AG04449 (cell line): Measurements from ENCODE around the gene RNF222.

Source experiments
- CTCF ChIA-PET: fragments of 350-600 bp; formaldehyde crosslinking; extraction: SDS; loops from one replicate; lab custom pipeline; 2021; ENCODE audit warnings: antibody characterized with exemption; lab: Yijun Ruan, JAX
- POLR2A ChIA-PET: fragments of 400-600, 350-600 bp; formaldehyde crosslinking; extraction: SDS; loops from one replicate; lab custom pipeline; 2020; ENCODE audit warnings: antibody characterized with exemption, inconsistent platforms; lab: Yijun Ruan, JAX
- DNase-seq: peaks from one replicate; pipeline ENCODE4 v3.0.0-alpha.2; 2010; ENCODE audit warnings: low read depth, low spot score
- H3K4me3 ChIP-seq: 2 replicates; pipeline ENCODE4 v1.5.1; 2011; ENCODE audit warnings: low read depth, mild to moderate bottlenecking, control low read depth, low read length
- TF ChIP-seq, protein P1 (sequence below): IDR thresholded peaks from one replicate; pipeline ENCODE4 v1.5.1; 2011; ENCODE audit warnings: mild to moderate bottlenecking, moderate library complexity, low read length, control low read depth, inconsistent platforms; ENCODE audit not compliant: insufficient read depth; ENCODE audit errors: missing control alignments

RNF222 gene, protein sequence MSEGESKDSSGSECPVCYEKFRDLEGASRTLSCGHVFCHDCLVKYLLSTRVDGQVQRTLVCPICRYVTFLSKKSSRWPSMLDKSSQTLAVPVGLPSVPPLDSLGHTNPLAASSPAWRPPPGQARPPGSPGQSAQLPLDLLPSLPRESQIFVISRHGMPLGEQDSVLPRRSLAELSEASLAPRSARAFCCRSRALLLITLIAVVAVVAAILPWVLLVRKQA

DNA sequence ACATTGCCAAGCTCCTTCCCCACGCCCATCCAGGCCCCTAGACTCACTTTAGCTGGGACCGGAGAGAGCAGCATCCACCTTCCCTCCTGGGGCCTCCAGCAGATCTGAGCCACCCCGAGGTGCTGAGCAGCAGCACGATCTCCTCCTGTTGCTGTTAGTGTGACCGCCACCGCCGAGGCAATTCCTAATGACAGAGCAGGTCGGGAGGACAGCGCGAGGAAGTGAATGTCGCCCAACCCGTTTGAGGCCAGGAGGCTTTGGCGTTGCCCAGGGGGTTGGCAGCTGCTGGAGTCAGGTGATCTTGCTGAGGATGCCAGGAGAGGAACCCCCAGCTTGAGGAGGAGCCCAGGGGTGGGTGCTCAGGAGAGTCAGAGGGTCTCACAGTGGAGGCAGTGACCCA, at the start of gene RNF222:
TSS of gene RNF222 (minus strand) at position 192 of the 400 bp plus-strand sequence. CDS start 4,366 bp downstream, outside the sequence.
- ChIA-PET POLR2A (no interaction called here), CTCF (interaction anchor here (1.5 to 1.7 kb wide), 3 partner anchors 11 to 13 kb away, joined by 6 to 13 read pairs (median 6); no protein-coding TSS in a partner anchor)
- no peak within 1 kb of the TSS for H3K4me3 ChIP-seq
- TF ChIP-seq, protein P1, sequence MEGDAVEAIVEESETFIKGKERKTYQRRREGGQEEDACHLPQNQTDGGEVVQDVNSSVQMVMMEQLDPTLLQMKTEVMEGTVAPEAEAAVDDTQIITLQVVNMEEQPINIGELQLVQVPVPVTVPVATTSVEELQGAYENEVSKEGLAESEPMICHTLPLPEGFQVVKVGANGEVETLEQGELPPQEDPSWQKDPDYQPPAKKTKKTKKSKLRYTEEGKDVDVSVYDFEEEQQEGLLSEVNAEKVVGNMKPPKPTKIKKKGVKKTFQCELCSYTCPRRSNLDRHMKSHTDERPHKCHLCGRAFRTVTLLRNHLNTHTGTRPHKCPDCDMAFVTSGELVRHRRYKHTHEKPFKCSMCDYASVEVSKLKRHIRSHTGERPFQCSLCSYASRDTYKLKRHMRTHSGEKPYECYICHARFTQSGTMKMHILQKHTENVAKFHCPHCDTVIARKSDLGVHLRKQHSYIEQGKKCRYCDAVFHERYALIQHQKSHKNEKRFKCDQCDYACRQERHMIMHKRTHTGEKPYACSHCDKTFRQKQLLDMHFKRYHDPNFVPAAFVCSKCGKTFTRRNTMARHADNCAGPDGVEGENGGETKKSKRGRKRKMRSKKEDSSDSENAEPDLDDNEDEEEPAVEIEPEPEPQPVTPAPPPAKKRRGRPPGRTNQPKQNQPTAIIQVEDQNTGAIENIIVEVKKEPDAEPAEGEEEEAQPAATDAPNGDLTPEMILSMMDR = no peak
- no peak for DNase-seq

DNA sequence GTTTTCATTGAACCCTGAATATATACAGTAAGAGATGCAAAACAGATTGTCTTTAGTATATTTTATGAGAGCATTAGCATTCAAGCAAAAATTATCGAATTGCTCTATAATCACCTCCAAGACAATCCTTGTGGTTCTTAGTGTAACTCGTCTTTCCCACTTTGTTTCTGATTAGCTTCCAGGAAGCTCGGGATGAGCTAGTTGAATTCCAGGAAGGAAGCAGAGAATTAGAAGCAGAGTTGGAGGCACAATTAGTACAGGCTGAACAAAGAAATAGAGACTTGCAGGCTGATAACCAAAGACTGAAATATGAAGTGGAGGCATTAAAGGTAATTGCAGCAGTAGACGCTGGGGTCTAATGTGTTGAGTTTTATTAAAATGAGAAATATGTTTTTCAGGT, 47.9 kb upstream of the RNF222 start:
- TF ChIP-seq, protein P1 = no peak
- H3K4me3 ChIP-seq = no peak overlapping the region
- ChIA-PET CTCF (interaction anchor here (0.9 kb wide), 1 partner anchor 301 kb away, joined by 3 read pairs; no protein-coding TSS in a partner anchor), POLR2A (interaction anchor here (1.2 kb wide), 1 partner anchor 10 kb away, joined by 5 read pairs; the partner anchor contains the start of gene NDEL1)
- DNase-seq = no peak

GRCh38 chr17:8444494-8444893, 46.9 kb upstream of the RNF222 start:
- no peak for DNase-seq
- POLR2A ChIA-PET = interaction anchor here (0.7 kb wide), 1 partner anchor 9 kb away, joined by 3 read pairs; the partner anchor contains the start of gene NDEL1
- TF ChIP-seq, protein P1 = no peak
- CTCF ChIA-PET = interaction anchor here (2.1 kb wide), 1 partner anchor 34 kb away, joined by 6 read pairs; no protein-coding TSS in a partner anchor
- H3K4me3 ChIP-seq = no peak overlapping the region

GRCh38 chr17:8443756-8444155, 46.1 kb upstream of the RNF222 start:
- ChIA-PET CTCF (interaction anchor here (2.1 kb wide), 1 partner anchor 33 kb away, joined by 6 read pairs; no protein-coding TSS in a partner anchor), POLR2A (no interaction called here)

DNA sequence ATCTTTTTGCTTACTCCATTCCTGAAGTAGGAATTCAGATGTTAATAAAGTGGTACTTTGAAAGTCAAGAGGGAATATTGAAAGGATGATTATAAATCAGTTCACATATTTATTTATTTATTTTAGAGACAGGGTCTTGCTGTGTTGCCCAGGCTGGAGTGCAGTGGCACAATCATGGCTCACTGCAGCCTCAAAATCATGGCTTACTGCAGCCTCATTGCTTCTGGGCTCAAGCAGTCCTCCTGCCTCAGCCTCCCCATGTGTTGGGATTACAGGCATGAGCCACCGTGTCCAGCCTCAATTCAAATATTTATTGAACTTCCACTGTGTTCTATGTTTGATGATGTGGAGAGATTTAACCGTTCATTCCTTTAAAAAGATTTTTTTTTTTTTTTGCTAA, 44.7 kb upstream of the RNF222 start:
- CTCF ChIA-PET = no interaction called here
- no peak for DNase-seq
- H3K4me3 ChIP-seq = no peak overlapping the region
- TF ChIP-seq, protein P1 = no peak
- POLR2A ChIA-PET = no interaction called here

More at GRCh38 chr17:8443756-8444155, 46.1 kb upstream of the RNF222 start:
- H3K4me3 ChIP-seq = no peak overlapping the region
- TF ChIP-seq, protein P1 = no peak
- no peak for DNase-seq

- DNase-seq = no peak
- CTCF ChIA-PET = no interaction called here
- H3K4me3 ChIP-seq = no peak overlapping the region
- POLR2A ChIA-PET = no interaction called here
- TF ChIP-seq, protein P1 = no peak
These were observed 44.1 kb upstream of the RNF222 start for GRCh38 chr17:8441690-8442089.
